ENCODE data around the gene PBX2. TPM values are rescaled to one million over a fixed set of nuclear protein-coding genes. Genes with fewer than 3 reads are reported as not detected.
"Not testable (repeated sequence)": the region's sequence is repeated elsewhere in the genome, so short reads cannot be mapped to it uniquely, and the experiment has no call there.

The PBX2 gene
- total RNA-seq, 1 donor from 2014 or later: 16.3 TPM

GRCh38 chr6:32190911-32191677, 1.1 kb upstream of the PBX2 start:
- peaks cover 5% of the 10 kb centered on the region for H3K36me3 ChIP-seq (ENCODE audit: control insufficient read depth, insufficient read depth, low read length)
- FAIRE-seq (no peak), DNase-seq (ENCODE audit: low read depth) (no peak)
- TF ChIP-seq CTCF (IDR thresholded peaks at IDR 0.05; ENCODE audit: insufficient read depth, low read length, severe bottlenecking): no peak
- no peaks in the 10 kb centered on the region for H3K27me3 ChIP-seq (ENCODE audit: control insufficient read depth, insufficient read depth, low read length)
- peak overlapping the region; percentile 58 for H3K4me3 ChIP-seq (ENCODE audit: low read depth, low read length)

- Histone ChIP-seq H3K27me3 (ENCODE audit: control insufficient read depth, insufficient read depth, low read length) (no peaks in the 10 kb centered on the region), H3K36me3 (ENCODE audit: control insufficient read depth, insufficient read depth, low read length) (peaks cover 5% of the 10 kb centered on the region), H3K4me3 (ENCODE audit: low read depth, low read length) (peak overlapping the region; percentile 58)
- FAIRE-seq (no peak), DNase-seq (ENCODE audit: low read depth) (no peak)
- no peak for TF ChIP-seq CTCF (IDR thresholded peaks at IDR 0.05; ENCODE audit: insufficient read depth, low read length, severe bottlenecking)
These were observed 304 bp downstream of the PBX2 start for GRCh38 chr6:32189742-32190053.

GRCh38 chr6:32189069-32189741, 797 bp downstream of the PBX2 start:
- no peak for DNase-seq (ENCODE audit: low read depth)
- Histone ChIP-seq H3K27me3 (ENCODE audit: control insufficient read depth, insufficient read depth, low read length) (no peaks in the 10 kb centered on the region), H3K4me3 (ENCODE audit: low read depth, low read length) (peak overlapping the region; percentile 58), H3K36me3 (ENCODE audit: control insufficient read depth, insufficient read depth, low read length) (peaks cover 5% of the 10 kb centered on the region)
- FAIRE-seq: no peak
- TF ChIP-seq CTCF (IDR thresholded peaks at IDR 0.05; ENCODE audit: insufficient read depth, low read length, severe bottlenecking): no peak

GRCh38 chr6:32188381-32189068, 1.5 kb downstream of the PBX2 start:
- Histone ChIP-seq H3K27me3 (ENCODE audit: control insufficient read depth, insufficient read depth, low read length) (no peaks in the 10 kb centered on the region), H3K4me3 (ENCODE audit: low read depth, low read length) (peak overlapping the region; percentile 58), H3K36me3 (ENCODE audit: control insufficient read depth, insufficient read depth, low read length) (peaks cover 7% of the 10 kb centered on the region)
- FAIRE-seq (no peak), DNase-seq (ENCODE audit: low read depth) (no peak)
- no peak for TF ChIP-seq CTCF (IDR thresholded peaks at IDR 0.05; ENCODE audit: insufficient read depth, low read length, severe bottlenecking)

- peaks cover 11% of the 10 kb centered on the region for H3K36me3 ChIP-seq (ENCODE audit: control insufficient read depth, insufficient read depth, low read length)
- H3K27me3 ChIP-seq (ENCODE audit: control insufficient read depth, insufficient read depth, low read length); DNase-seq (ENCODE audit: low read depth); H3K4me3 ChIP-seq (ENCODE audit: low read depth, low read length): not testable (repeated sequence)
- peak; percentile 75 for FAIRE-seq
These were observed 2.1 kb downstream of the PBX2 start for GRCh38 chr6:32187725-32188380.
